Activated T-cell treated with anti-CD3 and anti-CD28 coated beads, Interleukin-2, amount 50 U/mL, for 72 hours (primary cell): ENCODE measurements around the gene AKAP6. TPM values are rescaled to one million over a fixed set of nuclear protein-coding genes. Genes with fewer than 3 reads are reported as not detected.

Source experiments
- ATAC-seq, 2 donors: fragments of 150-1000 bp; cut with Tn5 transposase; replicated peaks in 1 of 2; 2 replicates each; pipeline ENCODE4 v1.10.0; 2021; ENCODE audit warnings: moderate library complexity in 2 of 2, mild to moderate bottlenecking in 1 of 2
- DNase-seq, 2 donors: peaks; one replicate each; pipeline ENCODE4 v3.0.0; 2021 to 2022; ENCODE audit warnings: mixed read lengths in 1 of 2
- H3K27ac Mint-ChIP-seq: one replicate; pipeline ENCODE4 v1.8.0; 2022; ENCODE audit warnings: mild to moderate bottlenecking, moderate library complexity, mixed read lengths
- H3K27me3 Mint-ChIP-seq: one replicate; pipeline ENCODE4 v1.8.0; 2022; ENCODE audit warnings: low read depth, mixed read lengths
- H3K36me3 Mint-ChIP-seq, 2 donors: one replicate each; pipeline ENCODE4 v1.8.0; 2022; ENCODE audit warnings: mixed read lengths in 2 of 2, mild to moderate bottlenecking in 1 of 2; ENCODE audit not compliant: insufficient read depth in 2 of 2
- H3K4me1 Mint-ChIP-seq: one replicate; pipeline ENCODE4 v1.8.0; 2022; ENCODE audit warnings: low read depth, mixed read lengths
- H3K4me3 Mint-ChIP-seq, 2 donors: one replicate each; pipeline ENCODE4 v1.8.0; 2022; ENCODE audit warnings: mild to moderate bottlenecking in 2 of 2, mixed read lengths in 2 of 2, moderate library complexity in 2 of 2
- H3K9me3 Mint-ChIP-seq, 2 donors: one replicate each; pipeline ENCODE4 v1.8.0; 2022; ENCODE audit warnings: mixed read lengths in 2 of 2
- total RNA-seq, 2 donors: library from RNA; stranded (reverse); gene quantifications; one replicate each; pipeline ENCODE4 v1.2.3, GENCODE V29; 2022

AKAP6 gene
- total RNA-seq, 2 donors from 2014 or later = 3.6 to 3.9 TPM

DNA sequence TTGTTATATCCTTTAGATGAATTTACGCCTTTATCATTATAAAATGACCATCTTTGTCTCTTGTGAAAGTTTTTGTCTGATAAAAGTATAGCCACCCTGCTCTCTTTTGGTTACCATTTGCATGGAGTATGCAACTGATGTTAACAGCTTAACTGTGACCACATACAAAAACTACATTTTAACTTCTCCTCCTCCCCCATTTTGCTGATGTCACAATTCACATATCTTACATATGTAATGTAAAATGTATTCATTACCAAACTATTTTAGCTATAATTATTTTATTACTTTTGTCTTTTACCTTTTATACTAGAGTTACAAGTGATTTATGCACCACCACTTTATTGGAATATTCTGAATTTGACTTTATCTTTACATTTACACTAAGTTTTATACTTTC, 425.1 kb downstream of the AKAP6 start:
- Mint-ChIP-seq H3K36me3 (peaks cover 0 to 3% of the 10 kb centered on the region in 2 donors), H3K9me3 (peaks cover 10 to 14% of the 10 kb centered on the region in 2 donors), H3K27ac (no peak overlapping the region), H3K4me3 (no peak overlapping the region), H3K27me3 (no peaks in the 10 kb centered on the region), H3K4me1 (no peaks in the 10 kb centered on the region)
- DNase-seq (no peak), ATAC-seq (no peak)

DNA sequence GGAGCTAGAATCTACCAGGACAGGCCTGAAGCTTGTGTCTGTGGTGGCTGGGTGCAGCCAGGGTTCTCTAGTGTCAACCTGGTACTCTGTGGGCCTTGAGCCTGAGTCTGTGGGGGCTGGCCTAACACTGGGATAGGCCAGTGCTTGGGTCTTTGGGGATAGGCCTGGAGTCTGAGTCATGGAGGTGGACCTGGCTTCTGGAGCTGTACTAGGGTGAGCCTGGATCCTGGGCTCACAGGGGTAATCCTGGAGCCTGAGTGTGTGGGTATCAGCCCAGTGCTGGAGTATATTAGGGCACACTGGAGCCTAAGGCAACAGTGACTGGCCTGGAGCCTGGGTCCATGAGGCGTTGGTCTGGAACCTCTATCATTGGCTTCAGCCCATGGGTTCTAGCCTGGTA, 427.1 kb downstream of the AKAP6 start:
- DNase-seq (no peak), ATAC-seq (no peak)
- Mint-ChIP-seq H3K27me3 (no peaks in the 10 kb centered on the region), H3K4me1 (no peaks in the 10 kb centered on the region), H3K9me3 (peaks cover 10 to 16% of the 10 kb centered on the region in 2 donors), H3K36me3 (peaks cover 0 to 3% of the 10 kb centered on the region in 2 donors), H3K27ac (no peak overlapping the region), H3K4me3 (no peak overlapping the region)

DNA sequence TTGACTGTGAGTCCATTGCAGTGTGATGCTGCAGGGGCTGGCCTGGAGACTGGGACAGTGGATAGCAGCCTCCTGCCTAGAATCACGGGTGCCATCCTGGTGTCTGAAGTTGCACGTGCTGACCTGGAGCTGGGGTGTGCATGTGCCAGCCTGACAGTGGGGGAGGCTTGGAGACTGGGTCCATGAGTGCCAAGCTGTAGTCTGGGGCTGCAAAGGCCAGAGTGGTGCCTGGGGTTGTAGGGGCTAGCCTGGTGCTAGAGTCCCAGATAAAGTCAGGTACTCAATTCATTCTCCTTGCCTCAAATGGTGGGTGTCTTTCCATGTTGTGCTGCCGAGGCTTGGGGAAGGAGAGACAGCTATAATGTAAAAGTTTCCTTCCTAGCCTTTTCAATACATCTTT, 427.7 kb downstream of the AKAP6 start:
- Mint-ChIP-seq H3K4me3 (no peak overlapping the region), H3K9me3 (peaks cover 10 to 16% of the 10 kb centered on the region in 2 donors), H3K27me3 (no peaks in the 10 kb centered on the region), H3K27ac (no peak overlapping the region), H3K36me3 (peaks cover 0 to 3% of the 10 kb centered on the region in 2 donors), H3K4me1 (no peaks in the 10 kb centered on the region)
- DNase-seq (no peak), ATAC-seq (no peak)

DNA sequence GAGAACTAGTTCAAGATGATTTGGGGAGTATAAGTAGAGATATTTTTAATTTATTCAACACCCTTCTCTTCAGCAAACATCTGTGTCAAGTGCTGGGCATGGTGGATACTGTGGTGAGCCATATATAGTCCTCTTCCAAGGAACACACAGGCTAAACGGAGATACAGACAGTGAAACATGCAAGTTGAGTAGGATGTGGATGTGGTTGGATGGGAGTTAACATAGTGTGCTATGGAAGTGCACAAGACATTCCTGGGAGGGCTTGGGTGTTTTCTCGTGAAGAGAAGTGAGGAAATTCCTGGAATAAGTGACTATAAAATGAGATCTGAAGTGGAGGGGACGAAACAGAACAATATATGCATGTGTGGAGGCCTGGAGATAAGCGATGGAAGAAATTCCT, 428.5 kb downstream of the AKAP6 start:
- Mint-ChIP-seq H3K27ac (no peak overlapping the region), H3K27me3 (no peaks in the 10 kb centered on the region), H3K4me3 (no peak overlapping the region), H3K9me3 (peaks cover 10 to 16% of the 10 kb centered on the region in 2 donors), H3K36me3 (peaks cover 0 to 3% of the 10 kb centered on the region in 2 donors), H3K4me1 (no peaks in the 10 kb centered on the region)
- DNase-seq (no peak), ATAC-seq (no peak)

DNA sequence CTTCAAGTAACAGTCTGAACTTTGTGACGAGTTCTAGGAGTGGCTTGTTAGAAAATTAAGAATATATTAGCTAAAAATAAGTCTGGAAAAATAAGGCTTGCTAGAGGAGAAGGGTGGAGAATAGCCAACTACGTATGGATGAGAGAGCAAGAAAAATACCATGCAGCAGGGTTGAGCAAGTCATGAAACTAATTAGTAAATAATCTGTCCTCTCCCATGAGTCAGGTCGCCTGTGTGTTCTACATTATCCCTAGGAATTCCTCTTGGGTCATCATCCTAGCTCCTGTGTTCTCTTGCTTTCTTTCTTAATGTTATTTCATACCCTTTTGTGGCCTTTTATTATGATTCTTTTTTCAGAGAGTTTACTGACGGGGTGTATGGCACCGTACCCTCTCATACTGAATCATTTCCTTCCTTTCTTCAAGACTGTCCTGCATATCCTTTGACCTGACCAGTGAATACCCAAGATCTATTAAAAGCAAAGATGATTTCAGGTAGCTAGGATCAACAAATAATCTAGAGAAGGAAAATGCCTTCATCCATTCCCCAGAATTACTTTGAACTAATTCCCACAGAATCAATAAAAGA, 432.4 kb downstream of the AKAP6 start:
- DNase-seq = no peak
- Mint-ChIP-seq H3K9me3 (peaks cover 0 to 7% of the 10 kb centered on the region in 2 donors), H3K36me3 (no peaks in the 10 kb centered on the region), H3K4me3 (no peak overlapping the region), H3K4me1 (no peaks in the 10 kb centered on the region), H3K27ac (no peak overlapping the region), H3K27me3 (no peaks in the 10 kb centered on the region)
- no peak for ATAC-seq

DNA sequence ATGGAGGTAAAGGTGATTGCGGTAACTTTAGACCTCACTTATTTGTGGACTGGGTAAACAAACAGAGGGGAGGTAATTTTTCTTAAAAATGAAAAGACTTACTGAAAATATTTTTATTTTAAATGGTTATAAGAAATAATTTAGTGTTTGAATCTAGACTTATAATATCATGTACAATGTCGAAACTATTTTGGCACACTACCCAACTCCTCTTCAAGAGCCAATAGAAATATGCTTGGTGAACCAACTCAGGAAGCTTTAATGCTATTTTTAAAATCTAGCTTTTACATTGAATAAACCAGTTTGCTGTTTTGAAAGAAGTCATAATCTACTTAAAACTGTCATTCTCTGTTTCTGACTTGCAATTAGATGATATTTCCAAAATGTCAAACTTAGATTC, 433.8 kb downstream of the AKAP6 start:
- DNase-seq (no peak), ATAC-seq (no peak)
- Mint-ChIP-seq H3K4me3 (no peak overlapping the region), H3K27me3 (no peaks in the 10 kb centered on the region), H3K27ac (no peak overlapping the region), H3K36me3 (no peaks in the 10 kb centered on the region), H3K4me1 (no peaks in the 10 kb centered on the region), H3K9me3 (peaks cover 0 to 2% of the 10 kb centered on the region in 2 donors)

DNA sequence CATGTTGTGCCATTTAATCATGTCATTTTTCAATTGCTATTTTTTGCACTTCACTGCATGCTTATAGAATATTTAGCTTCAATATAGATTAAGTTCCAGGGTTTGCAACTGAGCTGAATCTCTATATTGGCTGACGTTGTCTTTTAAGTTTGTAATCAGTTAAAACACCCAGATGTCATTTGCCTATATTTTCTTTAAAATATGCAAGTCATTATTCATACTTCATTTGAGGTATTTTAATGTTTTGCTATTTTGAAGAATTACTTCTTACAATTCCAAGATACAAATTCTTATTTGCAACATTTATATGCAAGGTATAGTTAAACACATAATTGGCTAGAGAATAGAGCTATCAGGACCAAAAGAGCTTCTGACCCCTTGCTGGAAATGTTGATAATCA, 434.6 kb downstream of the AKAP6 start:
- H3K4me3 Mint-ChIP-seq = no peak overlapping the region
- ATAC-seq (no peak), DNase-seq (no peak)
- no peaks in the 10 kb centered on the region for H3K27me3 Mint-ChIP-seq
- H3K27ac Mint-ChIP-seq = no peak overlapping the region
- H3K9me3 Mint-ChIP-seq = peaks cover 0 to 2% of the 10 kb centered on the region in 2 donors
- no peaks in the 10 kb centered on the region for H3K4me1 Mint-ChIP-seq
- H3K36me3 Mint-ChIP-seq = no peaks in the 10 kb centered on the region

DNA sequence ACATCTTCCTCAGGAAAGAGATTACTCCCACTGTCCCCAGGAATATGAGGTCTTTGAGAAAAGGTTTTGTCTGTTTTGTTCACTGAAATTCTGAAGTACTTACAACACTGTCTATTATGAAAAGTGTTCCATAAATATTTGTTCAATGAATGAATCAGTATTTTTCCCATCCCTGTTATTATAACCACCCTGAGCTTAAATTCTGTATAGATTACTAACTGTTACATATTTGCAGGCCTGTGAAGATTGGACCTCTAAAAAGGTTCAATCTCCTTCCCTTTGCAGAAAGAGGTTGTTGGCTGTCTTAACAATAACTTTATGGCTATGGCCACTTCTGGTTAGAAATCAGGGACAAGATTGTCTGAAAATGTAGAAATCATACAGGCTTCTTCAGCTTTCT, 435.0 kb downstream of the AKAP6 start:
- ATAC-seq (no peak), DNase-seq (no peak)
- Mint-ChIP-seq H3K27me3 (no peaks in the 10 kb centered on the region), H3K27ac (no peak overlapping the region), H3K4me1 (no peaks in the 10 kb centered on the region), H3K36me3 (no peaks in the 10 kb centered on the region), H3K4me3 (no peak overlapping the region), H3K9me3 (peaks cover 0 to 2% of the 10 kb centered on the region in 2 donors)

DNA sequence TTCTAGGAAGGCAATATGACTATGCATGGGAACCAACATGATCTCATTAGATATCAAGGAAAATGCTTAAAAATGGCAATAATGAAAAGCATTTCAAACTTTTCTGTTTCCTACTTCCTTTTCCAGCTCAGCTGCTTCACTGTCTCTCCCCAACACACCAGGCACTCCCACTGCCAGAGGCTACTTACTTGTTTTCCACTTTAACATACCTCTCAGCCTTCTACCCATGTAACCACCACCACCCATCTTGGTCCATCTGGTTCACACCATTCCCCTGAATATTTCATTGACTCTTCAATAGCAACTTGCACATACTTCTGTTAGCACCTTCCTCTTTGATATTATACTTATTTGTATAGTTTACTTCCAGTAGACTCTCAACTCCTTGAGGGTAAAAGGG, 441.3 kb downstream of the AKAP6 start:
- ATAC-seq (no peak), DNase-seq (no peak)
- no peaks in the 10 kb centered on the region for H3K27me3 Mint-ChIP-seq
- no peaks in the 10 kb centered on the region for H3K4me1 Mint-ChIP-seq
- no peak overlapping the region for H3K27ac Mint-ChIP-seq
- no peak overlapping the region for H3K4me3 Mint-ChIP-seq
- H3K9me3 Mint-ChIP-seq = peaks cover 0 to 1% of the 10 kb centered on the region in 2 donors
- no peaks in the 10 kb centered on the region for H3K36me3 Mint-ChIP-seq

DNA sequence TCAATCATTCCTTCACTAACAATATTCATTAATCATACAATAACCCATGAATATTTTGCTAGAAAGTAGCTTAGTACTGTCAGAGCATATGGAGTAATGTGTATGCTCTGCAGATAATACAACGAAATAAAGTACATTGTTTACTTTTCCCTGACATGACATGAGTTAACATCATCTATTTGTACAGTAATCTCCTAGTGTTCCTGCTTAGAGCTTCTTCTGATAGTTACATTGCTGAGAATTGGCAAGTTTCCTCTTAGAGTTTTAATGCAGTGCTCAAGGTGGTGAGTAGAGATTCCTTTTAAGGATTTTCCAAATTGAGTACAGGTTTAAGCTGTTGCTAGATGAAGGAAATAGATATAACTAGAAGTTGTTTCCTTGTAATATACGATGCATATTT, 445.1 kb downstream of the AKAP6 start:
- no peaks in the 10 kb centered on the region for H3K27me3 Mint-ChIP-seq
- no peaks in the 10 kb centered on the region for H3K36me3 Mint-ChIP-seq
- no peaks in the 10 kb centered on the region for H3K4me1 Mint-ChIP-seq
- H3K9me3 Mint-ChIP-seq = peaks cover 1 to 6% of the 10 kb centered on the region in 2 donors
- ATAC-seq (no peak), DNase-seq (no peak)
- H3K27ac Mint-ChIP-seq = no peak overlapping the region
- no peak overlapping the region for H3K4me3 Mint-ChIP-seq

DNA sequence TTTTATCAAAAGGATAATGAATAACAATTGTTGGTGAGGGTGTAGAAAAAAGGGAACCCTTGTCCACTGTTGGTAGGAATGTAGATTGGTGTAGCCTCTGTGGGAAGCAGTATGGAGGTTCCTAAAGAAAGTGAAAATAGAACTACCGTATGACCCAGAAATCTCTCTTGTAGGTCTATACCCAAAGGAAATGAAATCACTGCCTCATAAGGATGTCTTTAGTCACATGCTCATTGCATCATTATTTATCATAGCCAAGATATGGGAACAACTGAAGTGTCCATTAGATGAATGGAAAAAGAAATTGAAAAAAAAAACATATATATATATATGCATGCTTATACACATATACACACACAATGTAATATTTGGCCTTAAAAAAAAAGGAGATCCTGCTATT, 450.7 kb downstream of the AKAP6 start:
- Mint-ChIP-seq H3K9me3 (peaks cover 1 to 6% of the 10 kb centered on the region in 2 donors), H3K27me3 (no peaks in the 10 kb centered on the region), H3K36me3 (no peaks in the 10 kb centered on the region), H3K4me1 (no peaks in the 10 kb centered on the region), H3K4me3 (no peak overlapping the region), H3K27ac (no peak overlapping the region)
- no peak for DNase-seq
- no peak for ATAC-seq

DNA sequence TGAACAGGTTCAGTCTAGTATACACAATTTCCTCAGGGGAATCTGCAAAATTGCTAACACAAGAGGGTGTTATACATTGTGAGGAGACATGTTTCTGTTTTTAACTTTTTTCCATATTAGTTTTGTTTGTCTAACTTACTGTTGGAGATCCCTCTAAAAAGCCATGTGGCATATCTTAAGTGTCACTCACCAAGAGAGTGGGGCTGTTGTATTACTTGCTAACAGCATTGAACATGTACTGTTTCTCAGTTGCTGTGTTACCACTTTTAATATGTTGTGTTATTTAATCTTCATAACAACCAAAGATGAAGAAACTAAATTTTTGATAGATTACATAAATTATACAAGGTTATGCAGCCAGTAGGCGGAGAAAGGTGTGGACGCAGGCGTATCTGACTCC, 455.3 kb downstream of the AKAP6 start:
- Mint-ChIP-seq H3K36me3 (no peaks in the 10 kb centered on the region), H3K27ac (no peak overlapping the region), H3K4me3 (no peak overlapping the region), H3K9me3 (peaks cover 0 to 3% of the 10 kb centered on the region in 2 donors), H3K27me3 (no peaks in the 10 kb centered on the region), H3K4me1 (no peaks in the 10 kb centered on the region)
- ATAC-seq = no peak
- DNase-seq = no peak

DNA sequence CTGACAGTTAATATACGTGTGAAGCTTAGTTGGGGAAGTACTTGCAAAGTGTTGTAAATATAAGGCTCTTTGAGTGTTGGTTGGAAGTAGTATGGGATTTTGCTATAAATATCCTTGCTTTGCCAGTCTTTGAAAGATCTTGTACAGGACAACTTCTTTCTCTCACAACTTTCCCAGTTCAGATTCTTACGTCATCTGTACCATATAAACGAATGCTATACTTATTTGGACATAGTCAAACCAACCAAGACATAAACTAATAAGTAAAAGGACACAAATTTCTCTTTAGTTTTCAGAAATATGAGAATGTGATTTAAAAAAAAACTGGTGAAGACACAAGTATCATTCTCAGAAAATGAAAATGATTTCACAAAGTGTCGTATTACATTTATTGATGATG, 456.5 kb downstream of the AKAP6 start:
- no peak for DNase-seq
- ATAC-seq = no peak
- Mint-ChIP-seq H3K9me3 (peaks cover 4 to 5% of the 10 kb centered on the region in 2 donors), H3K36me3 (no peaks in the 10 kb centered on the region), H3K4me3 (no peak overlapping the region), H3K27ac (no peak overlapping the region), H3K4me1 (no peaks in the 10 kb centered on the region), H3K27me3 (no peaks in the 10 kb centered on the region)

DNA sequence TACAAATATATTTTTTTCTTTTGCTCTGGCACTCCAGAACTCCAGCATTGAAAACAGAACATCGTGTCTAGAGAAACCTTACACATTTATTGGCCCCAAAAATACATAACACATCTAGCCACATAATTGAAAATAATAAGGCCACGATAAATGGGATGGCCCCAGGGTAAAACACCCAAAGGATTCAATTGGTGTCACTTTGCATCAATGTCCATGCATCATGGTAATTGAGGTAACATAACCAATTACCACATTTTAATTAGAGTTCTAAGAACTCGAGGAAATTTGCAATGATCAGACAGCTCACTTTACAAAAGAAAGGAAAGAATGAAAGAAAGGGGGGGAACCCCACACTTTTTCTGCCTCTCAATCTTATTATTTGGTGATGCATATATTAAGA, 457.8 kb downstream of the AKAP6 start:
- Mint-ChIP-seq H3K27me3 (no peaks in the 10 kb centered on the region), H3K4me1 (no peaks in the 10 kb centered on the region), H3K36me3 (no peaks in the 10 kb centered on the region), H3K9me3 (peaks cover 4 to 11% of the 10 kb centered on the region in 2 donors), H3K27ac (no peak overlapping the region), H3K4me3 (no peak overlapping the region)
- ATAC-seq (no peak), DNase-seq (no peak)
